Calu3 (cell line): ENCODE results near the gene MAD1L1. TPM values are rescaled to one million over a fixed set of nuclear protein-coding genes. Genes with fewer than 3 reads are reported as not detected.

Experiments used
- BruUV-seq: library from RNA; stranded (reverse); fragments of 400-500 nt; replicated peaks from 2 replicates; lab custom pipeline; 2021; lab: Mats Ljungman, UMichigan
- CTCF ChIA-PET: fragments of 300-600 bp; sonication (Branson Sonifier 250); formaldehyde crosslinking; loops from one replicate; lab custom pipeline; 2022; ENCODE audit warnings: antibody characterized with exemption; lab: Charles Lee
- DNase-seq: peaks from one replicate; pipeline ENCODE4 v3.0.0; 2022
- H3K27ac Mint-ChIP-seq: one replicate; pipeline ENCODE4 v1.8.0; 2022; ENCODE audit warnings: mixed read lengths; ENCODE audit not compliant: unreplicated experiment
- H3K27me3 Mint-ChIP-seq: one replicate; pipeline ENCODE4 v1.8.0; 2022; ENCODE audit warnings: mixed read lengths; ENCODE audit not compliant: unreplicated experiment
- H3K36me3 Mint-ChIP-seq: one replicate; pipeline ENCODE4 v1.8.0; 2022; ENCODE audit warnings: mild to moderate bottlenecking, moderate library complexity, mixed read lengths; ENCODE audit not compliant: insufficient read depth, unreplicated experiment
- H3K4me1 Mint-ChIP-seq: one replicate; pipeline ENCODE4 v1.8.0; 2022; ENCODE audit warnings: mild to moderate bottlenecking, low read depth, mixed read lengths; ENCODE audit not compliant: unreplicated experiment
- H3K4me3 Mint-ChIP-seq: one replicate; pipeline ENCODE4 v1.8.0; 2022; ENCODE audit warnings: mild to moderate bottlenecking, low read depth, moderate library complexity, mixed read lengths; ENCODE audit not compliant: unreplicated experiment
- H3K9me3 Mint-ChIP-seq: one replicate; pipeline ENCODE4 v1.8.0; 2022; ENCODE audit warnings: low read depth, mixed read lengths; ENCODE audit not compliant: unreplicated experiment
- CTCF ChIP-seq: fragments of 200-600 bp; IDR thresholded peaks from one replicate; pipeline ENCODE4 v1.8.0; 2022; ENCODE audit warnings: antibody characterized with exemption; ENCODE audit not compliant: unreplicated experiment
- intact Hi-C: fragments of 100-400 bp; cut with micrococcal nuclease; formaldehyde crosslinking; loops from one replicate; pipeline ENCODE4 v1.10.0; 2022; ENCODE audit not compliant: unreplicated experiment
- total RNA-seq: library from RNA; stranded (reverse); gene quantifications from 2 replicates; pipeline ENCODE4 v1.2.3, GENCODE V29; 2022

Gene MAD1L1
- total RNA-seq, 1 experiment from 2014 or later: 86.0 TPM

GRCh38 chr7:2000746-2001321 lies 231.9 kb downstream of the MAD1L1 start:
- H3K27me3 Mint-ChIP-seq: no peaks in the 10 kb centered on the region
- H3K36me3 Mint-ChIP-seq: no peaks in the 10 kb centered on the region
- BruUV-seq: no TSS peak
- H3K9me3 Mint-ChIP-seq: no peaks in the 10 kb centered on the region
- H3K4me1 Mint-ChIP-seq: no peaks in the 10 kb centered on the region
- no peak overlapping the region for H3K27ac Mint-ChIP-seq
- no peak for TF ChIP-seq CTCF
- no peak for DNase-seq
- intact Hi-C loops: no loop called here
- CTCF ChIA-PET: no interaction called here
- H3K4me3 Mint-ChIP-seq: no peak overlapping the region

DNA sequence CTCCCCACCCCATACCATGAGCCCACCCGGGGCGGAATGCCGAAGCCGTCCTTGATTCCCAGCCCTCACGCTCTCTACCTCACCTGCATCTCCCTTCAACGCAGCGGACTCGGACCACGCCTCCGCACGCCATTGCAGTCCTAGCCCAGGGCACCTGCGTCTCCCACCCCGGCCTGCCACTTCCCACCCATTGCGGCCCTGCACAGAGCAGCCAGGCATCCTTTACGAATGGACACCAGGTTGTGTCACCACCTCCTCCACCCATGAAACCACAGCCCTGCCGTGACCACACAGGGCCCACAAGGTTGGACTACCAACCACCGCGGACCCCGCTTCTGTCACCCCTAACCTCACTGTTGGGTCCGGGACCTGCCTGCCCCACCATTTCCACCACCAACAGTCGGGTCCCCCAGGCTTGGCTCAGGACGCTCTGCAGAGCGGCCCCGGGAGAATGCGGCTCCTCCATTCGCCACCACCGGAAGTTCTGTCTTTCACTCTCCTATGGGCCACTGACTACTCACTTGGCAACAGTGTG lies 232.5 kb downstream of the MAD1L1 start:
- H3K27ac Mint-ChIP-seq: no peak overlapping the region
- H3K4me3 Mint-ChIP-seq: no peak overlapping the region
- DNase-seq: no peak
- intact Hi-C loops: no loop called here
- CTCF ChIA-PET: no interaction called here
- BruUV-seq: no TSS peak
- no peaks in the 10 kb centered on the region for H3K9me3 Mint-ChIP-seq
- H3K4me1 Mint-ChIP-seq: no peaks in the 10 kb centered on the region
- no peaks in the 10 kb centered on the region for H3K36me3 Mint-ChIP-seq
- H3K27me3 Mint-ChIP-seq: no peaks in the 10 kb centered on the region
- TF ChIP-seq CTCF: no peak

GRCh38 chr7:1999278-1999984 lies 233.3 kb downstream of the MAD1L1 start:
- no peak overlapping the region for H3K4me3 Mint-ChIP-seq
- H3K36me3 Mint-ChIP-seq: no peaks in the 10 kb centered on the region
- no peak for TF ChIP-seq CTCF
- BruUV-seq: no TSS peak
- CTCF ChIA-PET: no interaction called here
- no peaks in the 10 kb centered on the region for H3K9me3 Mint-ChIP-seq
- intact Hi-C loops: no loop called here
- DNase-seq: no peak
- no peak overlapping the region for H3K27ac Mint-ChIP-seq
- no peaks in the 10 kb centered on the region for H3K27me3 Mint-ChIP-seq
- no peaks in the 10 kb centered on the region for H3K4me1 Mint-ChIP-seq

DNA sequence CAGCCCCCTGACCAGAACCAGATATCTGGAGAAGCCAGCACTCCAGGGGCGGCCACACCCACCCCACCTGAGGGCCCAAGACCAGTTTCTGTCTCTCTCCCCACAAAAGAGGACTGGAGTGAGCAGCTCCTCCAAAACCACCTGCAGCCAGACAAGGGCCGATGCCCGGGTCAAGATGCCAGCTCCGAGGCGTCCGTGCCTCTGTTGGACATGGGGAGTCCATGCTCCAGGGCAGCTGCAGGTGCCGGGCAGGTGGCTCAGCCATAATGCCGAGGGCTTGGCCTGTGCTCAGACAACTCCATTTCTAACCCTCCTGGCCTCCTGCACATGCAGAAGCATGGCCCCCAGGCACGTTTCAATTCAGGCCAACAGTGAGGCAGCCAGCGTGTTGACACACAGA lies 234.6 kb downstream of the MAD1L1 start:
- no peak for TF ChIP-seq CTCF
- Mint-ChIP-seq H3K9me3 (no peaks in the 10 kb centered on the region), H3K4me1 (no peaks in the 10 kb centered on the region), H3K27ac (no peak overlapping the region), H3K36me3 (no peaks in the 10 kb centered on the region), H3K4me3 (no peak overlapping the region), H3K27me3 (no peaks in the 10 kb centered on the region)
- BruUV-seq: no TSS peak
- DNase-seq: no peak
- intact Hi-C loops: no loop called here
- CTCF ChIA-PET: no interaction called here
